ENCODE measurements around the gene PARP12.

DNA sequence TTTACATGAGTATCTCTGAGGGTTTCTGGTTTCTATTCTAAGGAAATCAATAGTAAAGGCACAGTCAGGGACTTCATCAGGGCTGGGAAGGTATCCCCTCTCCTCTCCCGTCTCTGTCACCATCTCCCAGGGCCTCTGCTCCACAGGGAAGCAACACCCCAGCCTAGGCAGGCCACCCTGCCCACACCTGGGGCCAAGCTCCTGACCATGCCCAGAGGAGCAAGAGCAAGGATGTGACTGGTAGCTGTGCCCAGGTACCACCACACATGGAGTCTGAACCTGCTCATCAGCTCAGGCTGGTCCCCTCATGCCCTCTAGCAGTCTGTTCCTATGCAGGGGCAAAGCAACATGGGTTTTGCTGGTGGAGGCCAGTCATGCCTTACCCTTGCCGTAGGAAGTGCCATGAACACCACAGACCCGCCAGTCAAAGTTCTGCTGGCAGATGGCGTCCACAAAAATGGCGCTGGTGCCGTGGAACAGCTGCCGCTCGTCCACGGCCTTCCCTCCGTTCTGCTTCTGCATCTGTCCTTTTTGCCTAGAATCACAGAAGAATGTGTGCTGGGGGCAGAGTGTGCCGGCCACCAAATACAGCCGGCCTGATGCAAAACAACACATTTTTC is 36.8 kb downstream of the PARP12 start:
- TF ChIP-seq, protein P1, sequence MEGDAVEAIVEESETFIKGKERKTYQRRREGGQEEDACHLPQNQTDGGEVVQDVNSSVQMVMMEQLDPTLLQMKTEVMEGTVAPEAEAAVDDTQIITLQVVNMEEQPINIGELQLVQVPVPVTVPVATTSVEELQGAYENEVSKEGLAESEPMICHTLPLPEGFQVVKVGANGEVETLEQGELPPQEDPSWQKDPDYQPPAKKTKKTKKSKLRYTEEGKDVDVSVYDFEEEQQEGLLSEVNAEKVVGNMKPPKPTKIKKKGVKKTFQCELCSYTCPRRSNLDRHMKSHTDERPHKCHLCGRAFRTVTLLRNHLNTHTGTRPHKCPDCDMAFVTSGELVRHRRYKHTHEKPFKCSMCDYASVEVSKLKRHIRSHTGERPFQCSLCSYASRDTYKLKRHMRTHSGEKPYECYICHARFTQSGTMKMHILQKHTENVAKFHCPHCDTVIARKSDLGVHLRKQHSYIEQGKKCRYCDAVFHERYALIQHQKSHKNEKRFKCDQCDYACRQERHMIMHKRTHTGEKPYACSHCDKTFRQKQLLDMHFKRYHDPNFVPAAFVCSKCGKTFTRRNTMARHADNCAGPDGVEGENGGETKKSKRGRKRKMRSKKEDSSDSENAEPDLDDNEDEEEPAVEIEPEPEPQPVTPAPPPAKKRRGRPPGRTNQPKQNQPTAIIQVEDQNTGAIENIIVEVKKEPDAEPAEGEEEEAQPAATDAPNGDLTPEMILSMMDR (IDR thresholded peaks at IDR 0.05; ENCODE audit: low read depth, low read length, poor library complexity, severe bottlenecking): no peak
- no peak for TF ChIP-seq EZH2phosphoT487 (IDR thresholded peaks at IDR 0.05; ENCODE audit: borderline replicate concordance, low read length)

Data from DOHH2 (cell line).